Vagina (tissue), 2 donors: ENCODE data around the gene PRICKLE2. TPM values are rescaled to one million over a fixed set of nuclear protein-coding genes. Genes with fewer than 3 reads are reported as not detected.
A peak's percentile ranks its signal among the peaks of the same experiment; 100 is the strongest.

Source experiments
- DNase-seq, 2 donors: peaks; one replicate each; pipeline ENCODE4 v3.0.0-alpha.2; 2017; ENCODE audit errors: extremely low spot score in 2 of 2
- H3K27ac ChIP-seq: fragments of 200-600 bp; sonication (generic); one replicate; pipeline ENCODE4 v1.5.1; 2019
- H3K27me3 ChIP-seq: fragments of 200-600 bp; sonication (generic); one replicate; pipeline ENCODE4 v1.5.1; 2019
- H3K36me3 ChIP-seq, 2 donors: fragments of 200-600 bp; sonication (generic); one replicate each; pipeline ENCODE4 v1.5.1; 2017 to 2019
- H3K4me1 ChIP-seq: fragments of 200-600 bp; sonication (generic); one replicate; pipeline ENCODE4 v1.5.1; 2019
- H3K4me3 ChIP-seq, 2 donors: fragments of 200-600 bp; sonication (generic); 1 replicate in 1 of 2; 2 replicates in 1 of 2; pipeline ENCODE4 v1.5.1; 2016 to 2019
- H3K9me3 ChIP-seq: fragments of 200-600 bp; sonication (generic); one replicate; pipeline ENCODE4 v1.5.1; 2019
- CTCF ChIP-seq, 3 experiments: fragments of 450-650 bp in 2 of 3; fragments of 200-600 bp in 1 of 3; sonication (generic) in 1 of 3; IDR thresholded peaks; one replicate each; pipeline ENCODE4 v1.5.1; 2017 to 2019; ENCODE audit warnings: antibody characterized with exemption in 3 of 3, mild to moderate bottlenecking in 2 of 3, moderate library complexity in 2 of 3
- POLR2A ChIP-seq, 2 donors: fragments of 450-650 bp; IDR thresholded peaks; one replicate each; pipeline ENCODE4 v1.6.1; 2017; ENCODE audit warnings: antibody characterized with exemption in 2 of 2, mild to moderate bottlenecking in 2 of 2, moderate library complexity in 2 of 2
- POLR2AphosphoS5 ChIP-seq, 2 donors: sonication (generic); formaldehyde crosslinking; IDR thresholded peaks; one replicate each; pipeline ENCODE4 v1.9.0; 2017; ENCODE audit warnings: antibody characterized with exemption in 2 of 2, mild to moderate bottlenecking in 2 of 2, low read depth in 1 of 2; ENCODE audit not compliant: insufficient read depth in 1 of 2
- intact Hi-C: fragments of 100-400 bp; cut with DNase I; formaldehyde crosslinking; loops from one replicate; pipeline ENCODE4 v1.15.1; 2023
- total RNA-seq: library from RNA; depleted of rRNA; stranded (reverse); fragments of >200 nt; gene quantifications from one replicate; pipeline ENCODE4 v1.2.3, GENCODE V29; 2016

PRICKLE2 gene
- total RNA-seq, 1 donor from 2014 or later = 39.3 TPM

- H3K9me3 ChIP-seq = no peaks in the 10 kb centered on the region
- intact Hi-C loops = no loop called here
- TF ChIP-seq CTCF (IDR thresholded peaks at IDR 0.05) (no peak), POLR2AphosphoS5 (IDR thresholded peaks at IDR 0.05; ENCODE audit: insufficient read depth in 1 of 2, low read depth in 1 of 2) (no peak), POLR2A (IDR thresholded peaks at IDR 0.05) (no peak)
- no peaks in the 10 kb centered on the region for H3K36me3 ChIP-seq
- H3K27me3 ChIP-seq = no peaks in the 10 kb centered on the region
- peaks cover 31% of the 10 kb centered on the region for H3K4me1 ChIP-seq
- H3K4me3 ChIP-seq = no peak overlapping the region
- no peak for DNase-seq
- no peak overlapping the region for H3K27ac ChIP-seq
Observed at GRCh38 chr3:64251019-64251418, 25.8 kb upstream of the PRICKLE2 start.

GRCh38 chr3:64247991-64248646 is 22.9 kb upstream of the PRICKLE2 start:
- H3K27me3 ChIP-seq = no peaks in the 10 kb centered on the region
- no peak for TF ChIP-seq CTCF (IDR thresholded peaks at IDR 0.05)
- TF ChIP-seq POLR2A (IDR thresholded peaks at IDR 0.05) = no peak
- TF ChIP-seq POLR2AphosphoS5 (IDR thresholded peaks at IDR 0.05; ENCODE audit: insufficient read depth in 1 of 2, low read depth in 1 of 2) = no peak
- intact Hi-C loops = no loop called here
- no peak overlapping the region for H3K4me3 ChIP-seq
- no peaks in the 10 kb centered on the region for H3K36me3 ChIP-seq
- H3K27ac ChIP-seq = no peak overlapping the region
- H3K9me3 ChIP-seq = no peaks in the 10 kb centered on the region
- peaks cover 31% of the 10 kb centered on the region for H3K4me1 ChIP-seq
- peak in 1 of 2 donors; percentile 9 for DNase-seq

- no peak for TF ChIP-seq POLR2AphosphoS5 (IDR thresholded peaks at IDR 0.05; ENCODE audit: insufficient read depth in 1 of 2, low read depth in 1 of 2)
- no peak for TF ChIP-seq POLR2A (IDR thresholded peaks at IDR 0.05)
- no peak for TF ChIP-seq CTCF (IDR thresholded peaks at IDR 0.05)
- H3K9me3 ChIP-seq = no peaks in the 10 kb centered on the region
- H3K36me3 ChIP-seq = no peaks in the 10 kb centered on the region
- intact Hi-C loops = no loop called here
- H3K27ac ChIP-seq = no peak overlapping the region
- H3K27me3 ChIP-seq = no peaks in the 10 kb centered on the region
- no peak overlapping the region for H3K4me3 ChIP-seq
- peak in 1 of 2 donors; percentile 12 for DNase-seq
- peaks cover 34% of the 10 kb centered on the region for H3K4me1 ChIP-seq
Observed at GRCh38 chr3:64244011-64244942, 19.0 kb upstream of the PRICKLE2 start.

- TF ChIP-seq CTCF (IDR thresholded peaks at IDR 0.05) = no peak
- no peak for TF ChIP-seq POLR2AphosphoS5 (IDR thresholded peaks at IDR 0.05; ENCODE audit: insufficient read depth in 1 of 2, low read depth in 1 of 2)
- no peak for TF ChIP-seq POLR2A (IDR thresholded peaks at IDR 0.05)
- H3K27ac ChIP-seq = no peak overlapping the region
Observed at GRCh38 chr3:64242435-64242834, 17.2 kb upstream of the PRICKLE2 start.

More at GRCh38 chr3:64242435-64242834, 17.2 kb upstream of the PRICKLE2 start:
- DNase-seq = peak in 1 of 2 donors; percentile 40
- Histone ChIP-seq H3K9me3 (no peaks in the 10 kb centered on the region), H3K4me3 (no peak overlapping the region), H3K4me1 (peaks cover 29% of the 10 kb centered on the region), H3K36me3 (peaks cover 0 to under 1% of the 10 kb centered on the region in 2 donors), H3K27me3 (no peaks in the 10 kb centered on the region)
- intact Hi-C loops = no loop called here
